IPS-NIHi11 (cell line): ENCODE data around the gene NDUFA6.
"Not testable (repeated sequence)": the region's sequence is repeated elsewhere in the genome, so short reads cannot be mapped to it uniquely, and the experiment has no call there.

Experiments used
- DNase-seq: peaks from one replicate; pipeline ENCODE4 v3.0.0; 2012; ENCODE audit warnings: mixed read lengths, low spot score

The NDUFA6 gene

DNA sequence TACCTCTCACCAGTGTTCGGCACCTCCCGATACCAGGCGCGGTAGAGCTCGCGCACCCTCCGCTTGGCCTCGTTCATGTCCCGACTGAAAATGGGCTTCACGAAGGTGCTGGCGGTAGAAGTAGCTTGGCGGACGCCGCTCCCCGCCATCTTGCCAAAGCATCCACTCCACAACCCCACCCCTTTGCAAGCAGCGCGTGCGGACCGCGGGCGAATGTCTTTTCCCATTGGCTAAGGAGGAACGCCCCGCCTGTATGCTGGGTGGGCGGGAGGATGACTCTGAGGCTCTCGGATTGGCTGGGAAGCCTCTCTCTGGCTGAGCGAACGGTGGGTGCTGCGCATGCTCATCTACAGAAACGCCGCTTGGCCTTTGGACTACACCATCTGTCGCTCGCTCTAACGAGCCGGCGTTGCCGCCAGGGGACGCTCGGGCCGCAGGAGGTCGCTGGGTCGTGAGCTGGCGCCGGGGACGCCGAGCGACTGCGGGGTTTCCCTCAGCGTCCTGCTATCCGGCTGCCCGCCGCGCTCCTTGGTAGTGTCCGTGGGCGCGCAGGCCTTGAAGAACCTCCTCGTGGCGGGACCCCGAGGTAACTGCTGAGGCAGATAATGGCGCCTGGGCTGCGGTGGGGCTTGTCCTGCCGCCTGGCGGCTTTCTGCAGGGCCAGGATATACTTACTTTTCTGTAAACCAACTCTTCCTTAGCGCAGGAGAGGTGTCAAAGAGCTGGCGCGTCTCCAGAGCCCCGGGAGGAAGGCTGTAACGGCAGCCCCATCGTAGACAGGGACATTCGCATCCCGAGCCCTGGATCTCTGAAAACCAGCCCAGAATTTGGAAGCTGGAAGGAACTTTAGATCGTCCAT lies at the start of gene NDUFA6:
Gene NDUFA6 (minus strand): TSS at position 177 of the 859 bp plus-strand sequence. CDS start 28 bp downstream, at position 149.
- peak; percentile 97 for DNase-seq

DNA sequence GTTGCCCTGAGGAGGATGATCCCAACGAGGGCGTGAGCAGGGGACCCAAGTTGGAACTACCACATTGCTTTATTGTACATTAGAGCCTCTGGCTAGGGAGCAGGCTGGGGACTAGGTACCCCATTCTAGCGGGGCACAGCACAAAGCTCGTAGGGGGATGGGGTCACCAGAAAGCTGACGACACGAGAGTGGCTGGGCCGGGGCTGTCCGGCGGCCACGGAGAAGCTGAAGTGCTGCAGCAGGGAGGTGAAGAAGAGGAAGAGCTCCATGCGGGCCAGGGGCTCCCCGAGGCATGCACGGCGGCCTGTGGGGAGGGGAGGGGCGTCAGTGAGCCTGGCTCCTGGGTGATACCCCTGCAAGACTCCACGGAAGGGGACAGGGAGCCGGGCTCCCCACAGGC lies 49.6 kb upstream of the NDUFA6 start:
- not testable (repeated sequence) for DNase-seq

DNA sequence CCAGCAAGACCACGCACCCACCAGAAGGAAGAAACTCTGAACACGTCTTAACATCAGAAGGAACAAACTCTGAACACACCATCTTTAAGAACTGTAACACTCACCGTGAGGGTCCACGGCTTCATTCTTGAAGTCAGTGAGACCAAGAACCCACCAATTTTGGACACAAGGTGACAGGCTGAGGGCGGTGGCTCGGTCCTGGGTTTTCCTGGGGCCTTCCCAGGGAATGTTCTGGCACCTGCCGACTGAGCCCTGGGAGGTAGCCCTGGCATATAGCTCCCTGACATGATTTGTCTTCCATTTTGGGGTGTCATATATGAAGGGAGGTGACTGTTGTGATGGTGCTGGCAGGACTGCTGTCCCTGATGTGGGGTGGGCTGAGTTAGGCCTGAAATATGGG lies 48.9 kb upstream of the NDUFA6 start:
- DNase-seq: not testable (repeated sequence)

DNA sequence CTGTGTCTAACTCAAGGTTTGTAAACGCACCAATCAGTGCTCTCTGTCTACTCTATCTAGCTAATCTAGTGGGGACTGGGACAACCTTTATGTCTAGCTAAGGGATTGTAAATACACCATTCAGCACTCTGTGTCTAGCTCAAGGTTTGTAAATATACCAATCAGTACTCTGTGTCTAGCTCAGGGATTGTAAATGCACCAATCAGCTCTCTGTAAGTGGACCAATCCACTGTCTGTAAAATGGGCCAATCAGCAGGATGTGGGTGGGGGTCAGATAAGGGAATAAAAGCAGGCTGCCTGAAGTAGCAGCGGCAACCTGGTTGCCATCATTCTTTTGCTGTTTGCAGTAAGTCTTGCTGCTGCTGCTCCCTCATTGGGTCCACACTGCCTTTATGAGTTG lies 48.4 kb upstream of the NDUFA6 start:
- DNase-seq: no peak

DNA sequence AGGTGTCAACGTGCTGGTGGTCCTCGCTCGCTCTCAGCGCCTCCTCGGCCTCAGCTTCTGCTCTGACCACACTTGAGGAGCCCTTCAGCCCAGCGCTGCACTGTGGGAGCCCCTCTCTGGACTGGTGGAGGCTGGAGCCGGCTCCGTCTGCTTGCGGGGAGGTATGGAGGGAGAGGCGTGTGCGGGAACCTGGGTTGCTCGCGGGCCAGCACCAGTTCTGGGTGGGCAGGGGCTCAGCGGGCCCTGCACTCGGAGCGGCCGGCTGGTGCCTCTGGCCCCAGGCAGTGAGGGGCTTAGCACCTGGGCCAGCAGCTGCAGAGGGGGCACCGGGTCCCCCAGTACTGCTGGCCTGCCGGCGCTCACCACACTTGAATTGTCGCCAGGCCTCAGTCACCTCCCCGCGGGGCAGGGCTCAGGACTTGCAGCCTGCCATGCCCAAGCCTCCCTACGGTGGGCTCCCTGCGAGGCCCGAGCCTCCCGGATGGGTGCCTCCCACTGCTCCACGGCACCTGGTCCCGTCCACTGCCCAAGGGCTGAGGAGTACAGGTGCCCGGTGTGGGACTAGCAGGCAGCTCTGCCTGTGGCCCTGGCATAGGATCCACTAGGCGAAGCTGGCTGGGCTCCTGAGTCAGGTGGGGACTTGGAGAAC lies 47.7 kb upstream of the NDUFA6 start:
- no peak for DNase-seq

DNA sequence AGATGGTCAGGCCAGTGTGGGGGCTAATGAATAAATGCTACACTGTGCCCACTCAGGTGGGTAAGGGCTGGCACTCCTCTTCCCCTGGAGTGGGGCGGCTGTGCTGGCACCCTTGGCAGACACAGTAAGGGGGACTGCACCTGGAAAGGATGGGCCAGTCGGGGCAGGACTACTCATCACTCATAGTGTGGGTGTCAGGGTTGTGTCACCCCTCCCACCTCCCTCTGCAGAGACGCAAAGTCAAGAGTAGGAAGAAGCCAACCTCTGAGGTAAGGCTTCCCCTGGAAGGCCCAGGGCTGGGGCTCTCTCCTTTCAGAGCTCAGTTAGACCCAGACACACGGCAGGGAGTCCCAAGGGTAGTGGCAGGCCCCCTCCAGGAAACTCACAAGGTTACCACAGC lies 45.1 kb upstream of the NDUFA6 start:
- DNase-seq: not testable (repeated sequence)

- DNase-seq: no peak
Measured at GRCh38 chr22:42134100-42135020, 43.8 kb upstream of the NDUFA6 start.

GRCh38 chr22:42132457-42132856 lies 41.9 kb upstream of the NDUFA6 start:
- no peak for DNase-seq

DNA sequence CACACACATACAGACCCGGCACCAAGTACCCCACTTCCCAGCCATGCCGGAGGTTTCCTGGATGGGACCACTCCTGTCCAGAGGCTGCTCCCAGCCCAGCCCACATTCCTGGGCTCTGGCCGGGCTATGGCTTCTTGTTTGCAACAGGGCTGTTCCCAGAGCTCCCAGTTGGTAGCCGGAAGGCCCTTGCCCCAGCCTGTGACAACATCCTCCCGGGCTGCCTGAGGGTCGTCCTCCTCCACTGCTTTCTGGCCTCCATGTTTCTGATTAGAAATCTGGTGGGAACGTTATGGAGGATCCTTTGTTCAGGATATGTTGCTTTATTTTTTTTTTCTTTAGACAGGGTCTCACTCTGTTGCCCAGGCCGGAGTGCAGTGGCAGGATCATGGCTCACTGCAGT lies 41.0 kb upstream of the NDUFA6 start:
- DNase-seq: no peak

GRCh38 chr22:42130639-42131431 lies 40.3 kb upstream of the NDUFA6 start, which contains the start of gene CYP2D6:
CYP2D6 (minus strand) TSS chr22:42130810; CDS start chr22:42130791, 19 bp downstream.
- DNase-seq: not testable (repeated sequence)

- not testable (repeated sequence) for DNase-seq
Measured at GRCh38 chr22:42130182-42130581, 39.6 kb upstream of the NDUFA6 start.

DNA sequence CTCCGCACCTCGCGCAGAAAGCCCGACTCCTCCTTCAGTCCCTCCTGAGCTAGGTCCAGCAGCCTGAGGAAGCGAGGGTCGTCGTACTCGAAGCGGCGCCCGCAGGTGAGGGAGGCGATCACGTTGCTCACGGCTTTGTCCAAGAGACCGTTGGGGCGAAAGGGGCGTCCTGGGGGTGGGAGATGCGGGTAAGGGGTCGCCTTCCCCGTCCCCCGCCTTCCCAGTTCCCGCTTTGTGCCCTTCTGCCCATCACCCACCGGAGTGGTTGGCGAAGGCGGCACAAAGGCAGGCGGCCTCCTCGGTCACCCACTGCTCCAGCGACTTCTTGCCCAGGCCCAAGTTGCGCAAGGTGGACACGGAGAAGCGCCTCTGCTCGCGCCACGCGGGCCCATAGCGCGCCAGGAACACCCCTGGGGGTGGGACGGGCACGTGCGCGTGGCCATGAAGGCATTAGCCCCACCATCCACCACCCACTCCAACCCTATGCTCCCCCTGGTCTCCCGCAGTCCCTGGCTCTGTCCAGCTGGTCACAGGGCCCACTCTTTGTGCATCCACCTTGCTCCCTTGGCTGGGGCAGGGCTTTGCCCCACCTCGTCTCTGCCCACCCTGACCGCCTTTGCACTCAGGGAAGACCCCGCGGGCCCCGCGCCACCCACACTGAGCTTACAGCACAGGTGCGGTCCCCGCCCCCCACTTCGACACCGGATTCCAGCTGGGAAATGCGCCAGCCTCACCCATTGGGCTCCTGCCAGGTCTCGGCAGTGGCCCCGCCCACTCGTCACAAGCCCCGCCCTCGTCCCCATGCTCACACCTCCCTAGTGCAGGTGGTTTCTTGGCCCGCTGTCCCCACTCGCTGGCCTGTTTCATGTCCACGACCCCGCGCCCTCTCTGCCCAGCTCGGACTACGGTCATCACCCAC lies 38.5 kb upstream of the NDUFA6 start:
- peak; percentile 93 for DNase-seq

GRCh38 chr22:42128007-42128406 lies 37.4 kb upstream of the NDUFA6 start:
- DNase-seq: not testable (repeated sequence)

GRCh38 chr22:42127606-42128005 lies 37.0 kb upstream of the NDUFA6 start:
- no peak for DNase-seq

DNA sequence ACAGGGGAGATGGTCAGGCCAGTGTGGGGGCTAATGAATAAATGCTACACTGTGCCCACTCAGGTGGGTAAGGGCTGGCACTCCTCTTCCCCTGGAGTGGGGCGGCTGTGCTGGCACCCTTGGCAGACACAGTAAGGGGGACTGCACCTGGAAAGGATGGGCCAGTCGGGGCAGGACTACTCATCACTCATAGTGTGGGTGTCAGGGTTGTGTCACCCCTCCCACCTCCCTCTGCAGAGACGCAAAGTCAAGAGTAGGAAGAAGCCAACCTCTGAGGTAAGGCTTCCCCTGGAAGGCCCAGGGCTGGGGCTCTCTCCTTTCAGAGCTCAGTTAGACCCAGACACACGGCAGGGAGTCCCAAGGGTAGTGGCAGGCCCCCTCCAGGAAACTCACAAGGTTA lies 33.0 kb upstream of the NDUFA6 start:
- DNase-seq: not testable (repeated sequence)

GRCh38 chr22:42120231-42121021 lies 29.9 kb upstream of the NDUFA6 start:
- DNase-seq: not testable (repeated sequence)

DNA sequence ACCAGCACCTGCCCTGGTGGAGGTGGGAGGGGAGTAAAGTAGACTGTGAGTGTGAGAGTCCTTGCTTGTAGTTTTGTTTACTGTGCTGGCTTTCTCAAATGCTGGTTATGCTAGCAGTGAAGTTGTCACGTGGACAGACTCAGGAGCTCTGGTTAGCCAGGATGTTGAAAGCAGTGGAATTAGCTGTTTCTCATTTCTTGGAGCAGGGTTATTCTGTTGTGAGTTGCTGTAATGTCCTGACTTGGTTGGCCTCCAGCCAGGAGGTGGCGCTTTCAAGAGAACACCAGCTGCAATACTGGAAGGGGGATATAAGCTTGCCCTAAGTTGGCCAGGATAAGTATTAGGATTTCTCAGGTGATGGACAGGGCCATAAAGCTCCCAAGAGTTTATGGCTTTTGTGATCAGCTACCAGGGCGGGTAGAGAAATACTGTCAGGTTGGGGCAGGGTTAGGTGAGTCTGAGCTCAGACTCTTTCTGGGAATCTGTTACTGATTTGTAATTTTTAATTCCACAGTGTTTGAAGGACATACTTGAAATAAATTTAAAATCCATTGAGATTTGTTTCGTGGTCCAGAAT lies 26.4 kb upstream of the NDUFA6 start:
- DNase-seq: no peak

DNA sequence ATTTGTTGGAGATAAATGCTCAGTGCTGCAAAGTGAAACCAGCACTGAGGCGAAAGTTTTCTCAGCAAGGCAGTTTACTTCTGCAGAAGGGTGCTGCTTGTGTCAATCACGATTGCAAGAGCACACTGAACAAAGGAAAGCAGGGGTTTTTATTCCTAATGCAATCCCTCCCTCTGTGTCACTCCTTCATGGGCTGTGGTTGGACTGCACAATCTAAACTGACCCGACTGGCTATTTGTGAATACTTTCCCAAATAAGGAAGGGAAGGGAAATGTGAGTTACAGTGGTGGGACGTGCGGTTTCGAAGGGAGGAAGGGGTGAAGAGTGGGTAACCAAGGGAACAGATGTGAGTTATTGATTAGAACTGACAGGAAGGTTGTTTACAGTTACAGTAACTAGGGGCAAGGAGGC lies 24.9 kb upstream of the NDUFA6 start:
- not testable (repeated sequence) for DNase-seq

GRCh38 chr22:42114721-42115120 lies 24.1 kb upstream of the NDUFA6 start:
- DNase-seq: no peak
